ENCODE data around the gene MYH15. TPM values are rescaled to one million over a fixed set of nuclear protein-coding genes. Genes with fewer than 3 reads are reported as not detected.

The MYH15 gene
- total RNA-seq, 1 donor from 2014 or later = 1.0 TPM

DNA sequence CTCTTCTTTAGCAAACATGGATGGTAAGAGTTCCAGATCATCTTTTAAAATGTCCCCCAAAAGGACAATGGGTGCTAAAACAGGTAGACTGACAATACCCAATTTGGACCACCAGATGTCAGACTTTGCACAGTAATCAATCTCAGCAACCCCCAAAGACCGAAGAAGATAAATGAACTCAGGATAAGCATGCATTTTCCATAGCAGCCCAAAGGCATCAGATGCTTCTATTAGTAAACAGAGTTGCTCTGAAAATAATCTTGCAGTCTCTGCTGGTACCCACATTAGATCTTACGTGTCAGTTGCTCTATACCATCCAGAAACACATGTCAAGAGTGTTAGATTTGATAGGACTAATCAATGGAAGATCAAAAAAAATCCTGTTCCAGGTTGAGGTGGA lies 20.6 kb downstream of the MYH15 start:
- H3K4me3 Mint-ChIP-seq (ENCODE audit: unreplicated experiment) = no peak overlapping the region

DNA sequence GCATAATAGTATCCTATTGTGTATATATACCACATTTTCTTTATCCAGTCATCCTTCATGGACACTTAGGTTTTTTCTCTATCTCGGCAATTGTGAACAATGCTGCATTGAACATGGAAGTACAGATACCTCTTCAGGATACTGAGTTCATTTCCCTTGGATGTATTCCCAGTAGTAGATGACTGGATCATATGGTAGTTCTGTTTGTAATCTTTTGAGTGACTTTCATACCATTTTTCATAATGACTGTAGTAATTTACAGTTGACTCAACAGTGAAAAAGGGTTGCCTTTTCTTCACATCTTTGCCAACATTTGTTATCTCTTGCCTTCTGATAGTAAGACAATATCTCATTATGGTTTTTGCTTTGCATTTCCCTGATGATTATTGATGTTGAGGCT lies 21.8 kb downstream of the MYH15 start:
- Mint-ChIP-seq H3K27ac (ENCODE audit: unreplicated experiment) (peak overlapping the region; percentile 11), H3K36me3 (ENCODE audit: unreplicated experiment) (no peaks in the 10 kb centered on the region), H3K9me3 (ENCODE audit: unreplicated experiment) (peaks cover 1% of the 10 kb centered on the region), H3K27me3 (ENCODE audit: unreplicated experiment) (peaks cover 5% of the 10 kb centered on the region), H3K4me1 (ENCODE audit: low read depth, unreplicated experiment) (peaks cover 27% of the 10 kb centered on the region), H3K4me3 (ENCODE audit: unreplicated experiment) (no peak overlapping the region)
- DNase-seq = no peak
- TF ChIP-seq, protein P1, sequence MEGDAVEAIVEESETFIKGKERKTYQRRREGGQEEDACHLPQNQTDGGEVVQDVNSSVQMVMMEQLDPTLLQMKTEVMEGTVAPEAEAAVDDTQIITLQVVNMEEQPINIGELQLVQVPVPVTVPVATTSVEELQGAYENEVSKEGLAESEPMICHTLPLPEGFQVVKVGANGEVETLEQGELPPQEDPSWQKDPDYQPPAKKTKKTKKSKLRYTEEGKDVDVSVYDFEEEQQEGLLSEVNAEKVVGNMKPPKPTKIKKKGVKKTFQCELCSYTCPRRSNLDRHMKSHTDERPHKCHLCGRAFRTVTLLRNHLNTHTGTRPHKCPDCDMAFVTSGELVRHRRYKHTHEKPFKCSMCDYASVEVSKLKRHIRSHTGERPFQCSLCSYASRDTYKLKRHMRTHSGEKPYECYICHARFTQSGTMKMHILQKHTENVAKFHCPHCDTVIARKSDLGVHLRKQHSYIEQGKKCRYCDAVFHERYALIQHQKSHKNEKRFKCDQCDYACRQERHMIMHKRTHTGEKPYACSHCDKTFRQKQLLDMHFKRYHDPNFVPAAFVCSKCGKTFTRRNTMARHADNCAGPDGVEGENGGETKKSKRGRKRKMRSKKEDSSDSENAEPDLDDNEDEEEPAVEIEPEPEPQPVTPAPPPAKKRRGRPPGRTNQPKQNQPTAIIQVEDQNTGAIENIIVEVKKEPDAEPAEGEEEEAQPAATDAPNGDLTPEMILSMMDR (IDR thresholded peaks at IDR 0.05; ENCODE audit: partially characterized antibody, unreplicated experiment) = no peak

More for the DNA sequence above, 20.6 kb downstream of the MYH15 start:
- TF ChIP-seq, protein P1 (IDR thresholded peaks at IDR 0.05; ENCODE audit: partially characterized antibody, unreplicated experiment) = peak; percentile 80
- DNase-seq = no peak
- Mint-ChIP-seq H3K27me3 (ENCODE audit: unreplicated experiment) (peaks cover 7% of the 10 kb centered on the region), H3K9me3 (ENCODE audit: unreplicated experiment) (peaks cover 1% of the 10 kb centered on the region), H3K4me1 (ENCODE audit: low read depth, unreplicated experiment) (peaks cover 24% of the 10 kb centered on the region), H3K27ac (ENCODE audit: unreplicated experiment) (no peak overlapping the region), H3K36me3 (ENCODE audit: unreplicated experiment) (no peaks in the 10 kb centered on the region)

DNA sequence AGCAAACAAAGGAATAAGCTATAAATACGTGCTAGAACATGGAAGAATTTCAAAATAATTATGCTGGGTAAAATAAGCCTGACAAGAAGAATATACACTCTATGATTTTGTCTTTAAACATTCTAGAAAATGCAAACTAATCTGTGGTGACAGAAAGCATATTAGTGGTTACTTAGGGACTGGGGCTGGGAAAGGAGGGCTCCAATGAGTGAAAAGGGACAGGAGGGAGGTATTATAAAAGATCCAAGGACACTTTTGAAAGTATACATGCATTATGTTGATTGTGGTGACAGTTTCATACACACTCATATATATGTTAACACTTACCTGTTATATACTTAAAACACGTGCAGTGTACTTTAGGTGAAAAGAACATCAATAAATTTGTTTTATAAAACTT lies 23.0 kb downstream of the MYH15 start:
- TF ChIP-seq, protein P1 (IDR thresholded peaks at IDR 0.05; ENCODE audit: partially characterized antibody, unreplicated experiment) = no peak
- Mint-ChIP-seq H3K27me3 (ENCODE audit: unreplicated experiment) (peaks cover 5% of the 10 kb centered on the region), H3K36me3 (ENCODE audit: unreplicated experiment) (no peaks in the 10 kb centered on the region), H3K4me3 (ENCODE audit: unreplicated experiment) (peak overlapping the region; percentile 85), H3K4me1 (ENCODE audit: low read depth, unreplicated experiment) (peaks cover 30% of the 10 kb centered on the region), H3K27ac (ENCODE audit: unreplicated experiment) (peak overlapping the region; percentile 89), H3K9me3 (ENCODE audit: unreplicated experiment) (peaks cover 1% of the 10 kb centered on the region)
- no peak for DNase-seq

- H3K36me3 Mint-ChIP-seq (ENCODE audit: unreplicated experiment) = no peaks in the 10 kb centered on the region
- peaks cover 5% of the 10 kb centered on the region for H3K27me3 Mint-ChIP-seq (ENCODE audit: unreplicated experiment)
- TF ChIP-seq, protein P1 (IDR thresholded peaks at IDR 0.05; ENCODE audit: partially characterized antibody, unreplicated experiment) = no peak
- no peaks in the 10 kb centered on the region for H3K9me3 Mint-ChIP-seq (ENCODE audit: unreplicated experiment)
- peak overlapping the region; percentile 89 for H3K27ac Mint-ChIP-seq (ENCODE audit: unreplicated experiment)
- DNase-seq = peak; percentile 54
- peaks cover 30% of the 10 kb centered on the region for H3K4me1 Mint-ChIP-seq (ENCODE audit: low read depth, unreplicated experiment)
- H3K4me3 Mint-ChIP-seq (ENCODE audit: unreplicated experiment) = peak overlapping the region; percentile 85
Observed at GRCh38 chr3:108486941-108487340, 23.5 kb downstream of the MYH15 start.

DNA sequence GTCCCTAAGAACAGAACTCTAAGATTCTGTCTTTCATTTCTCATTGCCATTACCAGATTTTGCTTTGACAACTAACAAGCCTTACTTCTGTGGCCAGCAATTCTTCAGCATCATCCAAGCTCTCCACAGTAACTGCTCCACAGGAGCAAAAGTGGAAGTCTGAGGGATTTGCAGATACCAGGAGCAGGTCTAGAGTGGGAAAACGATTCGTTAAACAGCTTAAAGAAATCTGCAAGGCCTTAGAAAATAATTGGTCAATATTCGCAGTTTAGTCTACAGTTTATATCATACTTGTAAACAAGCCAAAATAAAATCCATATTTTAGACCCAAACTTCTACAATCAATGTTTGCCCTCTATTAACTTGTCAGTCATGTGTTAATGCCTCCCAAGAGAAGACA lies 24.1 kb downstream of the MYH15 start:
- peak overlapping the region; percentile 85 for H3K4me3 Mint-ChIP-seq (ENCODE audit: unreplicated experiment)
- DNase-seq = no peak

More for the DNA sequence above, 24.1 kb downstream of the MYH15 start:
- Mint-ChIP-seq H3K4me1 (ENCODE audit: low read depth, unreplicated experiment) (peaks cover 30% of the 10 kb centered on the region), H3K27ac (ENCODE audit: unreplicated experiment) (peak overlapping the region; percentile 89), H3K9me3 (ENCODE audit: unreplicated experiment) (no peaks in the 10 kb centered on the region), H3K27me3 (ENCODE audit: unreplicated experiment) (peaks cover 5% of the 10 kb centered on the region), H3K36me3 (ENCODE audit: unreplicated experiment) (no peaks in the 10 kb centered on the region)
- TF ChIP-seq, protein P1 (IDR thresholded peaks at IDR 0.05; ENCODE audit: partially characterized antibody, unreplicated experiment) = no peak
